ENCODE measurements around the gene GPR107. TPM values are rescaled to one million over a fixed set of nuclear protein-coding genes. Genes with fewer than 3 reads are reported as not detected.

The GPR107 gene
- polyA plus RNA-seq, 2 of the 4 experiments (the other 2 are of a cell fraction): 28.1 to 45.1 TPM

DNA sequence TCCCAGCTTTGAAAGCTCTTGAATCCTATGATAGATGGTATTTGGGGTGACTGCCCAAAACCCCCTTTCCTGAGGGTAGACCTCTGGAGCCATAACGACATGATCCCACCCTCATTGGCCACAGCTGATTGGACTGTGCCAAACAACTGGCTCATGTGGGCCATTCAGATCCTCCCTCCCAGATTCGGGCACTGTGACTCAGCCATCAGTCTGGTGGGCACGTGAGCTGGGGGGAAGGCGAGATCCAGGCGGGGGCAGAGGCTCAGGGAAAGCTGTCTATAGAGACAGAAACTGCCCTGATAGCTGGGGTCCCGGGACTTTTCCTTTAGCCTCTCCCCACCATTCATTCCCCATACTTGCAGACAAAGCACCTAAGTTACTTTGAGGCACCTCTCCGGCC, 103.4 kb downstream of the GPR107 start:
- ATAC-seq (peak in 1 of 2 experiments; percentile 30; a peak in 2 of 6 replicates), DNase-seq (ENCODE audit: low read depth in 1 of 2, low spot score in 1 of 2) (no peak), FAIRE-seq (no peak)
- no peaks in the 10 kb centered on the region for H3K4me1 ChIP-seq
- H3K4me2 ChIP-seq: no peak overlapping the region
- H3K4me3 ChIP-seq: no peak overlapping the region
- POLR2A ChIA-PET: no interaction called here
- 43% methylated on average over 7 of the region's 7 CpGs for WGBS (ENCODE audit: missing lambda C conversion rate)
- CTCF ChIA-PET: interaction anchor here (0.8 to 2.0 kb wide), 9 partner anchors 9 to 163 kb away, joined by 3 to 6 read pairs (median 4); no protein-coding TSS in a partner anchor
- H3K9me3 ChIP-seq: no peaks in the 10 kb centered on the region
- H3K27ac ChIP-seq: no peak overlapping the region
- no peak for TF ChIP-seq RCOR1 (IDR thresholded peaks at IDR 0.05; ENCODE audit: low read depth, low read length)
- TF ChIP-seq, protein P1, sequence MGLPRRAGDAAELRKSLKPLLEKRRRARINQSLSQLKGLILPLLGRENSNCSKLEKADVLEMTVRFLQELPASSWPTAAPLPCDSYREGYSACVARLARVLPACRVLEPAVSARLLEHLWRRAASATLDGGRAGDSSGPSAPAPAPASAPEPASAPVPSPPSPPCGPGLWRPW (IDR thresholded peaks at IDR 0.05): no peak
- no peak for TF ChIP-seq MAFK (IDR thresholded peaks at IDR 0.05; ENCODE audit: partially characterized antibody)
- no peak for TF ChIP-seq FOSL2 (IDR thresholded peaks at IDR 0.05)
- no peak for TF ChIP-seq FOSL2 (CRISPR knock-in tag; IDR thresholded peaks at IDR 0.05)
- no peak for TF ChIP-seq ZC3H11A (IDR thresholded peaks at IDR 0.05)
- TF ChIP-seq PHF8 (IDR thresholded peaks at IDR 0.05; ENCODE audit: borderline replicate concordance, low read depth): no peak
- TF ChIP-seq POLR2AphosphoS2 (conservative IDR thresholded peaks at IDR 0.05; ENCODE audit: low read length): no peak
- no peak for TF ChIP-seq CBX8 (IDR thresholded peaks at IDR 0.05)
- no peak for TF ChIP-seq SREBF2 (IDR thresholded peaks at IDR 0.05)
- no peak for TF ChIP-seq NPAS2 (CRISPR knock-in tag; IDR thresholded peaks at IDR 0.05; ENCODE audit: borderline replicate concordance)
- TF ChIP-seq, protein P2, sequence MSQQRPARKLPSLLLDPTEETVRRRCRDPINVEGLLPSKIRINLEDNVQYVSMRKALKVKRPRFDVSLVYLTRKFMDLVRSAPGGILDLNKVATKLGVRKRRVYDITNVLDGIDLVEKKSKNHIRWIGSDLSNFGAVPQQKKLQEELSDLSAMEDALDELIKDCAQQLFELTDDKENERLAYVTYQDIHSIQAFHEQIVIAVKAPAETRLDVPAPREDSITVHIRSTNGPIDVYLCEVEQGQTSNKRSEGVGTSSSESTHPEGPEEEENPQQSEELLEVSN (IDR thresholded peaks at IDR 0.05; ENCODE audit: borderline replicate concordance, low read depth): no peak
- TF ChIP-seq CBX2 (IDR thresholded peaks at IDR 0.05; ENCODE audit: borderline replicate concordance, low read depth): no peak
- no peak for TF ChIP-seq BCL3 (IDR thresholded peaks at IDR 0.05)
- TF ChIP-seq FOXS1 (CRISPR knock-in tag; IDR thresholded peaks at IDR 0.05): no peak
- TF ChIP-seq ESRRA (IDR thresholded peaks at IDR 0.05; ENCODE audit: borderline replicate concordance, low read length): no peak
- TF ChIP-seq HOXA7 (CRISPR knock-in tag; IDR thresholded peaks at IDR 0.05): no peak
- TF ChIP-seq BHLHE40 (IDR thresholded peaks at IDR 0.05; ENCODE audit: low read depth, low read length): no peak
- TF ChIP-seq HEYL (CRISPR knock-in tag; IDR thresholded peaks at IDR 0.05): no peak

DNA sequence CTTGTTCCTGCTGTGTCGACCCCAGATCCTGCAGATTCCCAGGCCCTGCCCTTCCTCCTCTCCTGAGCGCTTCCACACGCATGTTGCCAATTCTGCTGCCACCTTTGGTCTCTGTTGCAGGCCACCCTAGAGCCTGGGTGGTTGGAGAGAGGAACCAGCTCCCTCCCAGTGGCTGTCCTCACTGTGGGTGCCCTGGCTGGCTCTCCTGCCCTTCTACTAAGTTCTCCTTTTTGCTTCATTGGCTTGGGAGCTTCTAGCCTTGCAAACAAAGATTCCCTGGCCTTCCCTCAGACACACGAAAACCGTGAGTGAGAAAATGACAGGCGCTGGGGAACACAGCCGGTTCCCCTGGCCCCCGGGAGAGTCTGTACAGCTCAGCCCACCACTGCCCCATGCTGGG, 104.3 kb downstream of the GPR107 start:
- WGBS (ENCODE audit: missing lambda C conversion rate): 74% methylated on average over 8 of the region's 8 CpGs
- H3K9me3 ChIP-seq: no peaks in the 10 kb centered on the region
- ATAC-seq (no peak), DNase-seq (ENCODE audit: low read depth in 1 of 2, low spot score in 1 of 2) (no peak), FAIRE-seq (no peak)
- no peak overlapping the region for H3K4me3 ChIP-seq
- H3K27ac ChIP-seq: no peak overlapping the region
- ChIA-PET POLR2A (no interaction called here), CTCF (interaction anchor here (1.1 to 1.6 kb wide), 4 partner anchors 10 to 85 kb away, joined by 4 to 5 read pairs (median 4); no protein-coding TSS in a partner anchor)
- H3K4me2 ChIP-seq: no peak overlapping the region
- TF ChIP-seq TP53 (CRISPR knock-in tag; IDR thresholded peaks at IDR 0.05) (no peak), HOXB5 (CRISPR knock-in tag; IDR thresholded peaks at IDR 0.05) (no peak)
- TF ChIP-seq, protein P1 (IDR thresholded peaks at IDR 0.05): no peak
- no peaks in the 10 kb centered on the region for H3K4me1 ChIP-seq

DNA sequence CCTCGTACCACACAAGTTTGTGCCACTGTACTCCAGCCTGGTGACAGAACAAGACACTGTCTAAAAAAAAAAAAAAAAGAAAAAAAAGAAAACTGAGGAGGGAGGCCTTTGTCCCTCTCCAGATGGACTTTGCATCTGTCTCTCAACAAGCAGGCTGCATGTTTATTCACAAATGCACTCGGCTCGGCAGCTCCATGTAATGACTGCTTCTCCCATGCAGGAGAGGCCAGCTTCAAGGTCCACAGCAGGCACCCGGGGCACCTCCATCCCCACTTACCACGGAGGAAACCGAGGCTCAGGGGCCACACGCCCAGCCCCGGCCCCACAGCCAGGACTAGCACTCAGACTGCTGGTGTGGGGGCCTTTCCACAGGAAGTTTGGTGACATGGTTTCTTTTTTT, 105.4 kb downstream of the GPR107 start:
- no peak overlapping the region for H3K4me2 ChIP-seq
- DNase-seq (ENCODE audit: low read depth in 1 of 2, low spot score in 1 of 2) (no peak), ATAC-seq (no peak), FAIRE-seq (no peak)
- no peaks in the 10 kb centered on the region for H3K9me3 ChIP-seq
- no peak overlapping the region for H3K27ac ChIP-seq
- ChIA-PET CTCF (interaction anchor here (1.6 to 1.9 kb wide), 2 partner anchors 9 to 52 kb away, joined by 5 to 7 read pairs; no protein-coding TSS in a partner anchor), POLR2A (no interaction called here)
- H3K4me1 ChIP-seq: no peaks in the 10 kb centered on the region
- TF ChIP-seq EP300 (IDR thresholded peaks at IDR 0.05) (no peak), FOSB (CRISPR knock-in tag; IDR thresholded peaks at IDR 0.05) (no peak), MYC (IDR thresholded peaks at IDR 0.05; ENCODE audit: borderline replicate concordance, low read length) (no peak), SREBF2 (IDR thresholded peaks at IDR 0.05) (no peak), GATA3 (IDR thresholded peaks at IDR 0.05; ENCODE audit: borderline replicate concordance) (no peak)
- TF ChIP-seq, protein P3, sequence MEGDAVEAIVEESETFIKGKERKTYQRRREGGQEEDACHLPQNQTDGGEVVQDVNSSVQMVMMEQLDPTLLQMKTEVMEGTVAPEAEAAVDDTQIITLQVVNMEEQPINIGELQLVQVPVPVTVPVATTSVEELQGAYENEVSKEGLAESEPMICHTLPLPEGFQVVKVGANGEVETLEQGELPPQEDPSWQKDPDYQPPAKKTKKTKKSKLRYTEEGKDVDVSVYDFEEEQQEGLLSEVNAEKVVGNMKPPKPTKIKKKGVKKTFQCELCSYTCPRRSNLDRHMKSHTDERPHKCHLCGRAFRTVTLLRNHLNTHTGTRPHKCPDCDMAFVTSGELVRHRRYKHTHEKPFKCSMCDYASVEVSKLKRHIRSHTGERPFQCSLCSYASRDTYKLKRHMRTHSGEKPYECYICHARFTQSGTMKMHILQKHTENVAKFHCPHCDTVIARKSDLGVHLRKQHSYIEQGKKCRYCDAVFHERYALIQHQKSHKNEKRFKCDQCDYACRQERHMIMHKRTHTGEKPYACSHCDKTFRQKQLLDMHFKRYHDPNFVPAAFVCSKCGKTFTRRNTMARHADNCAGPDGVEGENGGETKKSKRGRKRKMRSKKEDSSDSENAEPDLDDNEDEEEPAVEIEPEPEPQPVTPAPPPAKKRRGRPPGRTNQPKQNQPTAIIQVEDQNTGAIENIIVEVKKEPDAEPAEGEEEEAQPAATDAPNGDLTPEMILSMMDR (IDR thresholded peaks at IDR 0.05): no peak
- 47% methylated on average over 8 of the region's 8 CpGs for WGBS (ENCODE audit: missing lambda C conversion rate)
- H3K4me3 ChIP-seq: no peak overlapping the region

Measured in A549 (cell line).